Mesendoderm (in vitro differentiated cells): ENCODE results near the gene OPTN.

Experiments
- DNase-seq: peaks from one replicate; pipeline ENCODE4 v3.0.0; 2013
- H2AK5ac ChIP-seq: 2 replicates; pipeline ENCODE4 v1.6.1; 2013; ENCODE audit warnings: low read length, inconsistent platforms
- H2BK120ac ChIP-seq: 2 replicates; pipeline ENCODE4 v1.6.1; 2013; ENCODE audit warnings: low read depth, mild to moderate bottlenecking, low read length, moderate library complexity, mixed read lengths
- H2BK15ac ChIP-seq: replicated peaks from 2 replicates; pipeline ENCODE4 v1.6.1; 2013; ENCODE audit warnings: low read depth, mild to moderate bottlenecking, moderate library complexity
- H2BK5ac ChIP-seq: 2 replicates; pipeline ENCODE4 v1.6.1; 2013; ENCODE audit warnings: low read length, inconsistent platforms
- H3K18ac ChIP-seq: 2 replicates; pipeline ENCODE4 v1.6.1; 2013; ENCODE audit warnings: mild to moderate bottlenecking, low read length, mixed read lengths
- H3K23ac ChIP-seq: one replicate; pipeline ENCODE4 v1.6.1; 2013; ENCODE audit warnings: low read length
- H3K27ac ChIP-seq: 2 replicates; pipeline ENCODE4 v1.5.1; 2013; ENCODE audit warnings: low read depth, mild to moderate bottlenecking, inconsistent platforms, low read length, moderate library complexity
- H3K27me3 ChIP-seq: 2 replicates; pipeline ENCODE4 v1.6.1; 2013; ENCODE audit warnings: low read length, control low read depth, mild to moderate bottlenecking, inconsistent platforms; ENCODE audit not compliant: insufficient read depth, poor library complexity
- H3K36me3 ChIP-seq: 2 replicates; pipeline ENCODE4 v1.6.1; 2013; ENCODE audit warnings: low read length, inconsistent platforms; ENCODE audit not compliant: control insufficient read depth, insufficient read depth
- H3K4ac ChIP-seq: one replicate; pipeline ENCODE4 v1.6.1; 2013; ENCODE audit warnings: low read depth, mild to moderate bottlenecking, low read length, moderate library complexity
- H3K4me1 ChIP-seq: 2 replicates; pipeline ENCODE4 v1.6.1; 2013; ENCODE audit warnings: low read depth, low read length, inconsistent platforms; ENCODE audit not compliant: control insufficient read depth
- H3K4me2 ChIP-seq: 2 replicates; pipeline ENCODE4 v1.6.1; 2013; ENCODE audit warnings: low read length
- H3K4me3 ChIP-seq: 2 replicates; pipeline ENCODE4 v1.5.1; 2013; ENCODE audit warnings: mild to moderate bottlenecking, low read length
- H3K56ac ChIP-seq: one replicate; pipeline ENCODE4 v1.6.1; 2013; ENCODE audit warnings: low read length
- H3K79me1 ChIP-seq: 2 replicates; pipeline ENCODE4 v1.6.1; 2013; ENCODE audit warnings: low read length, inconsistent platforms
- H3K79me2 ChIP-seq: 2 replicates; pipeline ENCODE4 v1.6.1; 2013; ENCODE audit warnings: mild to moderate bottlenecking, low read length; ENCODE audit not compliant: control insufficient read depth, insufficient read depth
- H3K9ac ChIP-seq: 2 replicates; pipeline ENCODE4 v1.6.1; 2013; ENCODE audit warnings: low read length, inconsistent platforms
- H4K5ac ChIP-seq: one replicate; pipeline ENCODE4 v1.6.1; 2013; ENCODE audit warnings: low read length
- H4K8ac ChIP-seq: one replicate; pipeline ENCODE4 v1.6.1; 2013; ENCODE audit warnings: low read depth, mild to moderate bottlenecking, control low read depth, low read length, moderate library complexity
- WGBS: extraction: QIAGEN DNeasy Blood & Tissue Kit; methylation state at CpG from one replicate; pipeline ENCODE4 v1.1.7; 2013; ENCODE audit warnings: low lambda C conversion rate, missing lambda C conversion rate; ENCODE audit not compliant: insufficient coverage; ENCODE audit errors: extremely low coverage; 5-methylcytosine and 5-hydroxymethylcytosine counted together

Gene OPTN

GRCh38 chr10:13182424-13182823 lies 82.5 kb downstream of the OPTN start:
- H3K4me3 ChIP-seq: no peak overlapping the region
- H2BK120ac ChIP-seq: no peak overlapping the region
- DNase-seq: no peak
- no CpG with 5 or more reads among the region's 1 CpG for WGBS
- H4K8ac ChIP-seq: no peak overlapping the region
- H3K18ac ChIP-seq: no peak overlapping the region
- H3K9ac ChIP-seq: no peak overlapping the region
- H3K27ac ChIP-seq: no peak overlapping the region
- H2BK5ac ChIP-seq: no peak overlapping the region
- H3K79me1 ChIP-seq: no peaks in the 10 kb centered on the region
- H3K56ac ChIP-seq: no peak overlapping the region
- no peak overlapping the region for H2AK5ac ChIP-seq
- no peak overlapping the region for H3K4ac ChIP-seq
- no peak overlapping the region for H3K23ac ChIP-seq
- no peak overlapping the region for H3K4me2 ChIP-seq
- H2BK15ac ChIP-seq: no peak overlapping the region
- no peaks in the 10 kb centered on the region for H3K79me2 ChIP-seq
- peaks cover 11% of the 10 kb centered on the region for H3K36me3 ChIP-seq
- no peaks in the 10 kb centered on the region for H3K27me3 ChIP-seq
- H3K4me1 ChIP-seq: no peaks in the 10 kb centered on the region
- no peak overlapping the region for H4K5ac ChIP-seq

GRCh38 chr10:13183625-13184024 lies 83.7 kb downstream of the OPTN start:
- no peaks in the 10 kb centered on the region for H3K27me3 ChIP-seq
- H3K4me2 ChIP-seq: no peak overlapping the region
- H3K4me3 ChIP-seq: no peak overlapping the region
- H3K27ac ChIP-seq: no peak overlapping the region
- H2AK5ac ChIP-seq: no peak overlapping the region
- peaks cover 11% of the 10 kb centered on the region for H3K36me3 ChIP-seq
- no peaks in the 10 kb centered on the region for H3K79me1 ChIP-seq
- no peak for DNase-seq
- H2BK5ac ChIP-seq: no peak overlapping the region
- WGBS: no CpG with 5 or more reads among the region's 5 CpGs
- H3K4me1 ChIP-seq: no peaks in the 10 kb centered on the region
- no peak overlapping the region for H2BK120ac ChIP-seq
- no peaks in the 10 kb centered on the region for H3K79me2 ChIP-seq
- H2BK15ac ChIP-seq: no peak overlapping the region
- H3K56ac ChIP-seq: no peak overlapping the region
- no peak overlapping the region for H3K9ac ChIP-seq
- H4K5ac ChIP-seq: no peak overlapping the region
- no peak overlapping the region for H3K23ac ChIP-seq
- no peak overlapping the region for H3K4ac ChIP-seq
- no peak overlapping the region for H4K8ac ChIP-seq
- no peak overlapping the region for H3K18ac ChIP-seq

GRCh38 chr10:13184276-13184675 lies 84.3 kb downstream of the OPTN start:
- H4K5ac ChIP-seq: no peak overlapping the region
- no peak overlapping the region for H3K4ac ChIP-seq
- no peaks in the 10 kb centered on the region for H3K79me1 ChIP-seq
- H3K56ac ChIP-seq: no peak overlapping the region
- no peak for DNase-seq
- H2BK120ac ChIP-seq: no peak overlapping the region
- no peak overlapping the region for H2BK5ac ChIP-seq
- no peak overlapping the region for H3K4me2 ChIP-seq
- no peaks in the 10 kb centered on the region for H3K4me1 ChIP-seq
- no peak overlapping the region for H2AK5ac ChIP-seq
- no peak overlapping the region for H2BK15ac ChIP-seq
- peaks cover 15% of the 10 kb centered on the region for H3K36me3 ChIP-seq
- H4K8ac ChIP-seq: no peak overlapping the region
- no peak overlapping the region for H3K23ac ChIP-seq
- no peak overlapping the region for H3K27ac ChIP-seq
- no peak overlapping the region for H3K18ac ChIP-seq
- WGBS: no CpG with 5 or more reads among the region's 2 CpGs
- H3K79me2 ChIP-seq: no peaks in the 10 kb centered on the region
- no peak overlapping the region for H3K9ac ChIP-seq
- H3K27me3 ChIP-seq: no peaks in the 10 kb centered on the region
- H3K4me3 ChIP-seq: no peak overlapping the region

- no peak overlapping the region for H3K4me2 ChIP-seq
- DNase-seq: no peak
- H3K36me3 ChIP-seq: peaks cover 16% of the 10 kb centered on the region
- no peaks in the 10 kb centered on the region for H3K4me1 ChIP-seq
- H3K27ac ChIP-seq: no peak overlapping the region
- no peak overlapping the region for H3K4me3 ChIP-seq
- no peaks in the 10 kb centered on the region for H3K79me2 ChIP-seq
- H3K9ac ChIP-seq: no peak overlapping the region
- no peak overlapping the region for H4K5ac ChIP-seq
- no peak overlapping the region for H2AK5ac ChIP-seq
- H3K79me1 ChIP-seq: no peaks in the 10 kb centered on the region
- H3K4ac ChIP-seq: no peak overlapping the region
- H2BK120ac ChIP-seq: no peak overlapping the region
- no peak overlapping the region for H3K23ac ChIP-seq
- no peak overlapping the region for H3K56ac ChIP-seq
- WGBS: no CpG with 5 or more reads among the region's 5 CpGs
- H3K18ac ChIP-seq: no peak overlapping the region
- H4K8ac ChIP-seq: no peak overlapping the region
- no peaks in the 10 kb centered on the region for H3K27me3 ChIP-seq
- H2BK15ac ChIP-seq: no peak overlapping the region
- no peak overlapping the region for H2BK5ac ChIP-seq
These were observed 85.0 kb downstream of the OPTN start for GRCh38 chr10:13184730-13185514.

- H2BK5ac ChIP-seq: no peak overlapping the region
- no peak overlapping the region for H2BK120ac ChIP-seq
- H3K23ac ChIP-seq: no peak overlapping the region
- H3K4me3 ChIP-seq: no peak overlapping the region
- H3K4me1 ChIP-seq: no peaks in the 10 kb centered on the region
- H3K4me2 ChIP-seq: no peak overlapping the region
- no peak for DNase-seq
- H3K36me3 ChIP-seq: peaks cover 13% of the 10 kb centered on the region
- no peak overlapping the region for H3K9ac ChIP-seq
- no peaks in the 10 kb centered on the region for H3K79me2 ChIP-seq
- H3K18ac ChIP-seq: no peak overlapping the region
- H4K8ac ChIP-seq: no peak overlapping the region
- H3K56ac ChIP-seq: no peak overlapping the region
- no peak overlapping the region for H3K27ac ChIP-seq
- no CpG with 5 or more reads among the region's 3 CpGs for WGBS
- no peak overlapping the region for H2AK5ac ChIP-seq
- H3K4ac ChIP-seq: no peak overlapping the region
- H2BK15ac ChIP-seq: no peak overlapping the region
- H3K79me1 ChIP-seq: no peaks in the 10 kb centered on the region
- H4K5ac ChIP-seq: no peak overlapping the region
- H3K27me3 ChIP-seq: no peaks in the 10 kb centered on the region
These were observed 87.2 kb downstream of the OPTN start for GRCh38 chr10:13187135-13187534.
